ENCODE data around the gene ASGR1.

DNA sequence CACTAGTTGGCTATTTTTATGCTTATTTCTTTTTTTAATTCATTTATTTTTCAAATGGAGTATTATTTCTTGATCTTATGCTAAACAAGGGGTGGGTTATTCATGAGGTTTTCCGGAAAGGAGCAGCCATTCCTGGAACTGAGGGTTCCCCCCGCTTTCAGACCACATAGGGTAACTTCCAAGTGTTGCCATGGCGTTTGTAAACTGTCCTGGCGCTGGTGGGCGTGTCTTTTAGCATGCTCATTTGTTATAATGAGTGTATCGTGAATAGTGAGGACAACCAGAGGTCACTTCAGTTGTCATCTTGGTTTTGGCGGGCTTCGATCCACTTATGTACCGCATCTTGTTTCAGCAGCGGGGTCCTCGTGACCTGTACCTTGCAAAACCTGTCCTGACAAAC, 35.0 kb downstream of the ASGR1 start:
- TF ChIP-seq POLR2A (IDR thresholded peaks at IDR 0.05), result no peak
- TF ChIP-seq, protein P1, sequence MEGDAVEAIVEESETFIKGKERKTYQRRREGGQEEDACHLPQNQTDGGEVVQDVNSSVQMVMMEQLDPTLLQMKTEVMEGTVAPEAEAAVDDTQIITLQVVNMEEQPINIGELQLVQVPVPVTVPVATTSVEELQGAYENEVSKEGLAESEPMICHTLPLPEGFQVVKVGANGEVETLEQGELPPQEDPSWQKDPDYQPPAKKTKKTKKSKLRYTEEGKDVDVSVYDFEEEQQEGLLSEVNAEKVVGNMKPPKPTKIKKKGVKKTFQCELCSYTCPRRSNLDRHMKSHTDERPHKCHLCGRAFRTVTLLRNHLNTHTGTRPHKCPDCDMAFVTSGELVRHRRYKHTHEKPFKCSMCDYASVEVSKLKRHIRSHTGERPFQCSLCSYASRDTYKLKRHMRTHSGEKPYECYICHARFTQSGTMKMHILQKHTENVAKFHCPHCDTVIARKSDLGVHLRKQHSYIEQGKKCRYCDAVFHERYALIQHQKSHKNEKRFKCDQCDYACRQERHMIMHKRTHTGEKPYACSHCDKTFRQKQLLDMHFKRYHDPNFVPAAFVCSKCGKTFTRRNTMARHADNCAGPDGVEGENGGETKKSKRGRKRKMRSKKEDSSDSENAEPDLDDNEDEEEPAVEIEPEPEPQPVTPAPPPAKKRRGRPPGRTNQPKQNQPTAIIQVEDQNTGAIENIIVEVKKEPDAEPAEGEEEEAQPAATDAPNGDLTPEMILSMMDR (IDR thresholded peaks at IDR 0.05), result no peak
